GM10266 (cell line): ENCODE data around the gene MINDY4.

Experiments
- DNase-seq: peaks from one replicate; pipeline ENCODE4 v3.0.0; 2012; ENCODE audit errors: extremely low spot score
- TF ChIP-seq, protein P1 (sequence below): IDR thresholded peaks from 2 replicates; pipeline ENCODE4 v1.5.1; 2012; ENCODE audit warnings: mild to moderate bottlenecking, low read depth; ENCODE audit not compliant: control insufficient read depth, insufficient read depth; ENCODE audit errors: missing control alignments

MINDY4 gene

DNA sequence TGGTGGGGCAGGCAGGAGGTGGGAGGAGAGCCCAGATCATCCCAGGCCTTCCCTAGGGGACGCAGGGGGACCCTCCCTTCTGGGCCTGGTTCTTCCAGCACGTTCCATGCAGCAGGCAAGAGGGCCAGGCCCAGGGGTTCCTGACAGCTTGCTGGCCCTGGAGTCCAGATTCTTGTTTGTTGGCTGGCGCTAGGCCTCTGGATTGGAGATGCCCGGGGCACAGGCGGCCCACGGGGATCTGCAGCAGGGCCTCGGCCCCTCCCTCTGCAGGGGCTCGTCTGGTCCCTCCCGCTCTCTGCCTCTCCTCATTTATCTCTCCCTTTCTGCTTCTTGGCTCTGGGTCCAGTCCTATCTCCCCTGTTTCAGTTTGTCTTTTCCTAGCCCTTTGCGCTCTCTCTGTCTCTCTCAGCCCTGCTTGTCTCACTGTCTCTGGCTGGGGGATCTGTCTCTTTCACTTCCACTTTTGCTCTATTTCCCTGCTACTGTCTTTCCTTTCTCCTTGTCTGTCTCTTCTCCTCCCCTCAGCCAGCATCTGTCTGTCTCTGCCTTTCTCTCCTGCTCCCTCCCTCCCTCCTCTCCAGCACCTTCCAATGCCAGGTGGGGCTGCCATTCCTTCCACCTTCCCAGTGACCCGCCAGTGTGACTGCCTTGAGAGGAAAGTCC lies 139.3 kb downstream of the MINDY4 start:
- DNase-seq: no peak

DNA sequence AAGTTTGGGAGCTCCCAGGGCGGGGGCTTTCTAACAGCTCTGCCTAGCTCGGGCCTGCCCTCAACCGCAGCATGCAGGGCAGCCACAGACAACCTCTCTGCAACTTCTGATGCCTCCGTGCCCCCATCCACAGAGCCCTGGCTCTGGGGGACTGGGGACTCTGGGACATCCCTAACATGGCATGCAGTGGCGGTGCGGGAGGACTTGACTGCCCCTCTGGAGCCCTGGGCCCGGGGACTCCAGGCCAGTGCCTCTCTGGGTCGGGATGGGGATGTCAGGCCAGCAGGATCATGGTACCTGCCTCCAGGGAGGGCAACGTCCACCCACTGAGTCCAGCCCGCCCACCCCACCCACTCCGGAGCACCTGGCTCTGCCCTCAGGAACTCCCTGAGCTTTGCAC lies 139.9 kb downstream of the MINDY4 start:
- no peak for DNase-seq
- TF ChIP-seq, protein P1, sequence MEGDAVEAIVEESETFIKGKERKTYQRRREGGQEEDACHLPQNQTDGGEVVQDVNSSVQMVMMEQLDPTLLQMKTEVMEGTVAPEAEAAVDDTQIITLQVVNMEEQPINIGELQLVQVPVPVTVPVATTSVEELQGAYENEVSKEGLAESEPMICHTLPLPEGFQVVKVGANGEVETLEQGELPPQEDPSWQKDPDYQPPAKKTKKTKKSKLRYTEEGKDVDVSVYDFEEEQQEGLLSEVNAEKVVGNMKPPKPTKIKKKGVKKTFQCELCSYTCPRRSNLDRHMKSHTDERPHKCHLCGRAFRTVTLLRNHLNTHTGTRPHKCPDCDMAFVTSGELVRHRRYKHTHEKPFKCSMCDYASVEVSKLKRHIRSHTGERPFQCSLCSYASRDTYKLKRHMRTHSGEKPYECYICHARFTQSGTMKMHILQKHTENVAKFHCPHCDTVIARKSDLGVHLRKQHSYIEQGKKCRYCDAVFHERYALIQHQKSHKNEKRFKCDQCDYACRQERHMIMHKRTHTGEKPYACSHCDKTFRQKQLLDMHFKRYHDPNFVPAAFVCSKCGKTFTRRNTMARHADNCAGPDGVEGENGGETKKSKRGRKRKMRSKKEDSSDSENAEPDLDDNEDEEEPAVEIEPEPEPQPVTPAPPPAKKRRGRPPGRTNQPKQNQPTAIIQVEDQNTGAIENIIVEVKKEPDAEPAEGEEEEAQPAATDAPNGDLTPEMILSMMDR: no peak

More for the DNA sequence above, 139.3 kb downstream of the MINDY4 start:
- TF ChIP-seq, protein P1: no peak

DNA sequence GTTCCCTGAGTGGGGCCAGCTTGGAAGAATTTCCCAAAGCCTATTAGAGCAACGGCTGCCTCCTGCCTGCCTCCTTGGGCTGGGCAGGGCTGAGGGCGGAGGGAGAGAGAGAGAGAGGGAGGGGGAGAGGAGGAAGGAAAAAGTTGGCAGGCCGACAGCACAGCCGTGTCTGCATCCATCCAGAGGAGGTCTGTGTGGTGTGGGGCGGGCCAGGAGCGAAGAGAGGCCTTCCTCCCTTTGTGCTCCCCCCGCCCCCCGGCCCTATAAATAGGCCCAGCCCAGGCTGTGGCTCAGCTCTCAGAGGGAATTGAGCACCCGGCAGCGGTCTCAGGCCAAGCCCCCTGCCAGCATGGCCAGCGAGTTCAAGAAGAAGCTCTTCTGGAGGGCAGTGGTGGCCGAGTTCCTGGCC lies 140.3 kb downstream of the MINDY4 start, which contains the start of gene AQP1:
Gene AQP1 (plus strand): TSS at position 293 of the 409 bp plus-strand sequence. CDS start 57 bp downstream, at position 350.
- TF ChIP-seq, protein P1: no peak
- DNase-seq: no peak

DNA sequence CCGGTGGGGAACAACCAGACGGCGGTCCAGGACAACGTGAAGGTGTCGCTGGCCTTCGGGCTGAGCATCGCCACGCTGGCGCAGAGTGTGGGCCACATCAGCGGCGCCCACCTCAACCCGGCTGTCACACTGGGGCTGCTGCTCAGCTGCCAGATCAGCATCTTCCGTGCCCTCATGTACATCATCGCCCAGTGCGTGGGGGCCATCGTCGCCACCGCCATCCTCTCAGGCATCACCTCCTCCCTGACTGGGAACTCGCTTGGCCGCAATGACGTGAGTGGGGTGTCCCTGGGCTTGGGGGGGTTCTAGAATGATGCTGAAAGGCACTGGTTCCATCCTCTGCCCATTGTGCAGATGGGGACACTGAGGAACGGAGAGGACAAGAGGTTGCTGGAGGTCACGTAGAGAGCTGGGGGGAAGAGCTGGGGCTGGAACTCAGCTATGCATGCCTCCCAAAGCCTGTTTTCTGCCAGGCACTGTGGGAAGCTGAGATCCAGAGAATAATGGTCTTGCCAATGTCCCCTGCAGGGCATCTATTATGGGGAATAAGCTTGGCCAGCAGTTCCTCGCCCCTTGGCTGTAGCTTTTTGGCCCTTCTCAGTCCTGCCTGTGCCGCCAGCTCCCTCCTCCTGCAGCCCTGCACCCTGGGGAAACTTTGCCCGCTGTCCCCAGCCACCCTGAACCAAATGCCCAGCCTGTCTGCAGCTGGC lies 141.0 kb downstream of the MINDY4 start:
- DNase-seq: no peak
- TF ChIP-seq, protein P1: no peak

DNA sequence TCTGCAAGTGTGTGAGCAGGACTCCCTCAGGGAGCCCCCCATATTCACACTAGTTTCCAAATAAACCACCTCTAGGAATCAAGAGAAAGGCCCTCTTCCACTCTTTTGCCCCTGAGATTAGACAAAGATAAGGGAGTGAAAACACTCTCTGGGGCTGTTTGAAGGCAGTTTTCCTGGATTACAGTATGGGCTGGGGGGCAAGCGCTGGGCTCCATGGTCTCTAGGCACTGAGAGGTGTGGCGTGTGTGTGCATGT lies 141.4 kb downstream of the MINDY4 start:
- no peak for DNase-seq
- TF ChIP-seq, protein P1: no peak

DNA sequence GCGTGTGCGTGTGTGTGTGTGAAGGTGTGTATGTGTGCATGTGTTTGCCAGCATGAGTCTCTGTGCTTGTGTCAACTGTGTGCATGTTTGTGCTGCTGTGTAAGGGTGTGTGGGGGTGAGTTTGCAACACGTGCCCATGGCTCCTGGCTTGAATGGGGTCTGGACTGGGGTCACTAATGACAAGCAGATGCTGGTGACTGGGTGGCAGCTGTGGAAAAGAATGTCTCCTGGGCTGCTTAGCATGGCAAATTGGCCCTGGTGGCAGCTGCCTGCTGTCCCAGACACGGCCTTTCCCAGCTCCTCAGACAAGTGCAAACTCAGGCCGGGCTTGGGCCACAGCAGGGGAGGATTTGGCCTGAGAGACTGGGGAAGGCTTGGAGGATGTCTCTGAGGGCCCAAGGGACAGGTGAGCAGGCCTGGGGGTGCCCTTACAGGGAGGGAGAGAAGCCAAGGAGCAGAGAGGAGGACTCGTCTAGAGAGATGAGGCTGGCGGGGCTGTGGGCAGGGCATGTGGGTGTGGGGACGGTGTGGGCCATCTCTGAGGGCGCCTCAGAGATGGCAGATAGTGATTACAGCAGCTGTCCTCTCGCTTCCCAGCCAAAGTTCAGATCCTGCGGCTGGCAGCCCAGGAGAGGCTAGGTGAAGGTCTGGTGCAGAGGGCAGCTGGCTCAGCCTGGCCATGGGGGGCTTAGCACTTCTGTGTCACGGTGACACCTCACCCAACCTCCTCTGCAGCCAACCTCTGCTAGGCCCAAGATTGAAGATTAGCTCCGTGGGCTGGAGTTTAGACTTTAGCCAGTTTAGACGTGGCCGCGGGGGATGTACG lies 142.0 kb downstream of the MINDY4 start:
- TF ChIP-seq, protein P1: no peak
- no peak for DNase-seq

DNA sequence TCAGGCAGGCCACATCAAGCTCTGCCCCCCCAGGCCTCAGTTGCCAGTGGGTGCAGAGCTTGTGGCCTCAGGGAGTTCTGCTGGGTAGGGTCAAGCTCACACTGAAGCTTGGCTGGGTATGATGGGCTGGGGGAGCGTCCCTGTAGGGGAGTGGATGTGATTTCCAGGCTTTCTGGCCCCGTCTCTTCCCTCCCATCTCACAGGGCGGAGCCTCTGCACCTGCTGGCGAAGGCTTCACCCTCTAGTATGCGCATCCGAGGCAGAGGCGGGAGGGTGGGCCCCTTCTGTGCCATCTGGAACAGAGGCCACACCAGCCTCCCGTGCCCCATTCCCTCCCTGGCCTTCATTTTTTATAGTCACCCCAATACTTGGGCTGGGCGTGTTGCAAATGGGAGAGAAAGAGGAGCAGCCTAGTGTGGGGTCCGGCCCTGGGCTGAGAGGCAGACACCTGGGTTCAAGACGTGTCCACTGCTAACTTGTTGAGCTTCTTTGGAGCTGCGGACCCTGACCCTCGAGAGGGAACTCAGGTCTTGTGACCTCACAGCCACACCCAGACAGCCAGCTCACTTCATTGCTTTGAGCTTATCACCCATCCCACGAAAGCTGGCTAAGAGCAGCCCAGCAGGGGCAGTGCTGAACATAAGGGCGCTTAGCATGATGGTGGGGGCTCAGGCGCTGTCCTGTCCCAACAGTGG lies 142.8 kb downstream of the MINDY4 start:
- TF ChIP-seq, protein P1: no peak
- no peak for DNase-seq
